Fibroblast of lung (primary cell): Measurements from ENCODE around the gene NT5DC4. TPM values are rescaled to one million over a fixed set of nuclear protein-coding genes. Genes with fewer than 3 reads are reported as not detected.

Experiments used
- DNase-seq, 2 donors: peaks; one replicate each; pipeline versions ENCODE4 v3.0.0 to v3.0.0-alpha.2; 2010; ENCODE audit warnings: low read depth in 2 of 2
- H2AFZ ChIP-seq: 2 replicates; pipeline ENCODE4 v1.5.1; 2012; ENCODE audit warnings: low read length, control low read depth, inconsistent platforms
- H3K27ac ChIP-seq: 2 replicates; pipeline ENCODE4 v1.5.1; 2011; ENCODE audit warnings: low read length, control low read depth; ENCODE audit not compliant: insufficient read depth
- H3K27me3 ChIP-seq: 2 replicates; pipeline ENCODE4 v1.5.1; 2011; ENCODE audit warnings: mild to moderate bottlenecking, low read length; ENCODE audit not compliant: control insufficient read depth, insufficient read depth
- H3K36me3 ChIP-seq: 2 replicates; pipeline ENCODE4 v1.5.1; 2011; ENCODE audit warnings: low read length; ENCODE audit not compliant: control insufficient read depth, insufficient read depth
- H3K4me1 ChIP-seq: 2 replicates; pipeline ENCODE4 v1.5.1; 2011; ENCODE audit warnings: low read length; ENCODE audit not compliant: control insufficient read depth, insufficient read depth; ENCODE audit errors: extremely low read depth
- H3K4me2 ChIP-seq: 2 replicates; pipeline ENCODE4 v1.5.1; 2011; ENCODE audit warnings: low read length, control low read depth; ENCODE audit not compliant: insufficient read depth; ENCODE audit errors: extremely low read depth
- H3K4me3 ChIP-seq, 4 experiments: fragments of 200-600 bp in 1 of 4; sonication (generic) in 1 of 4; replicated peaks in 1 of 4; 2 replicates each; pipeline ENCODE4 v1.5.1; 2011 to 2016; ENCODE audit warnings: low read length in 4 of 4, low read depth in 3 of 4, mild to moderate bottlenecking in 3 of 4, control low read depth in 2 of 4, inconsistent platforms in 1 of 4, mixed read lengths in 1 of 4; ENCODE audit not compliant: insufficient read depth in 1 of 4; ENCODE audit errors: control extremely low read depth in 1 of 4
- H3K79me2 ChIP-seq: 2 replicates; pipeline ENCODE4 v1.5.1; 2012; ENCODE audit warnings: mild to moderate bottlenecking, low read length, inconsistent platforms; ENCODE audit not compliant: control insufficient read depth, insufficient read depth
- H3K9ac ChIP-seq: 2 replicates; pipeline ENCODE4 v1.5.1; 2011; ENCODE audit warnings: mild to moderate bottlenecking, low read length, control low read depth; ENCODE audit not compliant: insufficient read depth
- H3K9me3 ChIP-seq: 2 replicates; pipeline ENCODE4 v1.5.1; 2012; ENCODE audit warnings: low read depth, low read length; ENCODE audit not compliant: control insufficient read depth, insufficient read depth
- H4K20me1 ChIP-seq: 2 replicates; pipeline ENCODE4 v1.5.1; 2011; ENCODE audit warnings: low read length; ENCODE audit not compliant: control insufficient read depth, insufficient read depth; ENCODE audit errors: extremely low read depth
- EZH2 ChIP-seq: IDR thresholded peaks from 2 replicates; pipeline ENCODE4 v1.5.1; 2012; ENCODE audit warnings: low read length, control low read depth, mild to moderate bottlenecking; ENCODE audit errors: missing control alignments
- polyA plus RNA-seq, 2 donors: library from polyadenylated mRNA; depleted of rRNA in 1 of 2; stranded (reverse) in 1 of 2; unstranded in 1 of 2; fragments of >200 nt; gene quantifications; 2 replicates each; pipeline ENCODE4 v1.2.1, GENCODE V29; 2011 to 2012; ENCODE audit warnings: missing spikeins in 1 of 2
- total RNA-seq: library from RNA; depleted of rRNA; stranded (reverse); fragments of >200 nt; gene quantifications from 2 replicates; pipeline ENCODE4 v1.2.1, GENCODE V29; 2014
- TF ChIP-seq, protein P1 (sequence below), 2 donors: IDR thresholded peaks in 1 of 2; conservative IDR thresholded peaks in 1 of 2; 1 replicate in 1 of 2; 2 replicates in 1 of 2; pipeline ENCODE4 v1.5.1; 2011 to 2012; ENCODE audit warnings: low read length in 2 of 2, control low read depth in 1 of 2, inconsistent platforms in 1 of 2, low read depth in 1 of 2, mild to moderate bottlenecking in 1 of 2

NT5DC4 gene
- total and polyA plus RNA-seq, 2 donors (not counting 1 experiment from before 2014, with no cell fraction given): not detected

DNA sequence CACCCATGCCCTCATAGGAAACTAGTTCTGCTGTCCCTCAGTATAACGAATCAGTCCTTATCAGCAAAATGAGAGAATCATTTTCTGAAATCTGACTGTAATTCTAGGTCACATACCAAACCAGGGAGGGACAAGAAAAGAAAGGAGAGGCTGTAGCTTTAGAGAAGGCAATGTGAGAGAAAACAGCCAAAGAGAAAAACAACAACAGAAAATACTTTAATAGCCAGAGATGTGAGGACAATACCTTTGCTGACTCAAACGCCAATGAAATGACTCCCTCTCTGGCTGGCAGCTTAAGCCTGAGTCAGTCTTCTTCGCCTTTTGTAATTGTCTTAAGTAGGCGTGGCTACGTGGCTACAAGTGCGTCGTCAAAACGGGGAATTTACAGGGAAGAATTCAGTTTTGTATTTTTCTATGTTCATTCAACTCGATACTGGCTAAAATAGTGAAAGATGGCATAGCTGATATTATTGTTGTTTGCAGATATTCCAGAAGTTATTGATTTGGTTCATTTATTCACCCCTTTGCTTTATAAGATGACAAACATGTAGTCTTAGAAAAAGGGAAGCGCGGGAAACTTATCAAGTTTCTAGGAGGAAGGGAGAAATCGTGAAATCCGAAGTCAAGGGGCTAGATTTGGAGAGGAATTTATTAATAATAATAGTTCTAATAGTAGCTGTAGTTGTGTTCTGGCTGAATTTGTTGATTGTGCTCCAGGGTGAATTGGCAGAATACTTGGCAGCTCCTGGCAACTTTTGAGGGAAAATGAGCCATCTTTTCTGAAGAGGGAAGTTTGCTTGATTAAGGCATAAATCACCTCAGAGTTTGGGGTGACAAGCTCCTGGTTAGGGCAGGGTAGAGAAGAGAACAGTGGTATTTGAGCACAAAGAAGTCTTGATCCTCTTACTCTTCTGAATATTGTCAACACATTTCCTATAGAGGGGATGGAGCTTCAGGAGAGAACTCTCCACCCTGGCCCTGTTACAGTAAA, 63.7 kb downstream of the NT5DC4 start, which contains the start of gene IL1A:
Gene IL1A, minus strand, starts transcription at position 295 of the 991 bp plus-strand sequence. CDS start 723 bp downstream, outside the sequence.
- peak within 1 kb of the TSS in 2 of 4 experiments; percentile 0 to 19 for H3K4me3 ChIP-seq
- no peaks in the 10 kb centered on the region for H4K20me1 ChIP-seq
- no peaks in the 10 kb centered on the region for H3K27me3 ChIP-seq
- H3K36me3 ChIP-seq: no peaks in the 10 kb centered on the region
- no peaks in the 10 kb centered on the region for H3K79me2 ChIP-seq
- H3K4me1 ChIP-seq: no peaks in the 10 kb centered on the region
- no peaks in the 10 kb centered on the region for H3K9me3 ChIP-seq
- TF ChIP-seq EZH2: no peak
- TF ChIP-seq, protein P1, sequence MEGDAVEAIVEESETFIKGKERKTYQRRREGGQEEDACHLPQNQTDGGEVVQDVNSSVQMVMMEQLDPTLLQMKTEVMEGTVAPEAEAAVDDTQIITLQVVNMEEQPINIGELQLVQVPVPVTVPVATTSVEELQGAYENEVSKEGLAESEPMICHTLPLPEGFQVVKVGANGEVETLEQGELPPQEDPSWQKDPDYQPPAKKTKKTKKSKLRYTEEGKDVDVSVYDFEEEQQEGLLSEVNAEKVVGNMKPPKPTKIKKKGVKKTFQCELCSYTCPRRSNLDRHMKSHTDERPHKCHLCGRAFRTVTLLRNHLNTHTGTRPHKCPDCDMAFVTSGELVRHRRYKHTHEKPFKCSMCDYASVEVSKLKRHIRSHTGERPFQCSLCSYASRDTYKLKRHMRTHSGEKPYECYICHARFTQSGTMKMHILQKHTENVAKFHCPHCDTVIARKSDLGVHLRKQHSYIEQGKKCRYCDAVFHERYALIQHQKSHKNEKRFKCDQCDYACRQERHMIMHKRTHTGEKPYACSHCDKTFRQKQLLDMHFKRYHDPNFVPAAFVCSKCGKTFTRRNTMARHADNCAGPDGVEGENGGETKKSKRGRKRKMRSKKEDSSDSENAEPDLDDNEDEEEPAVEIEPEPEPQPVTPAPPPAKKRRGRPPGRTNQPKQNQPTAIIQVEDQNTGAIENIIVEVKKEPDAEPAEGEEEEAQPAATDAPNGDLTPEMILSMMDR (conservative IDR thresholded peaks at IDR 0.05 in 1 of 2, IDR thresholded peaks at IDR 0.05 in 1 of 2; ENCODE audit: low read depth in 1 of 2, low read length in 2 of 2): no peak
- DNase-seq: peak; percentile 36 to 82
- peak within 1 kb of the TSS; percentile 42 for H3K4me2 ChIP-seq
- H3K9ac ChIP-seq: no peak within 1 kb of the TSS
- no peak within 1 kb of the TSS for H3K27ac ChIP-seq
- H2AFZ ChIP-seq: no peak within 1 kb of the TSS

DNA sequence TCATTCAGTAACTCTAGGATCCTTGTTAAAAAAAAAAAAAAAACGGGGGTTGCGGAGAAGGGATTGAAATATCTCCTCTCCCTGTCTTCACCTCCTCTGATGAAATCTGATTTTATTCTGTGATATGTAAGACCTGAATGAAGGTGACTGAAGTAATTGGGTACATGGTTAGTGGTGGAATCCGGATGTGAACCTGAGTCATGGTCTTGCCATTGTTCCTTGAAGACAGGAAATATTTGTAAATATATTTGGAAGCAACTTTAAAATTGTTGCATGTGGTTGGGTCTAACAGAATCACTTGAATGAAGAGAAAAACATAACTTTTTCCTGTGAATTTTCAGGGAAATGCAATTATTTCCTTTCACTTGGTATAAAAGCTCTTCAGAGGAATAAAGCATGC, 66.5 kb downstream of the NT5DC4 start:
- no peak overlapping the region for H3K4me3 ChIP-seq
- H3K79me2 ChIP-seq: no peaks in the 10 kb centered on the region
- no peak for DNase-seq
- H3K27me3 ChIP-seq: no peaks in the 10 kb centered on the region
- no peaks in the 10 kb centered on the region for H3K9me3 ChIP-seq
- TF ChIP-seq, protein P1 (conservative IDR thresholded peaks at IDR 0.05 in 1 of 2, IDR thresholded peaks at IDR 0.05 in 1 of 2; ENCODE audit: low read depth in 1 of 2, low read length in 2 of 2): no peak
- no peak for TF ChIP-seq EZH2
- no peak overlapping the region for H3K4me2 ChIP-seq
- no peaks in the 10 kb centered on the region for H3K4me1 ChIP-seq
- H3K36me3 ChIP-seq: no peaks in the 10 kb centered on the region
- H2AFZ ChIP-seq: no peak overlapping the region
- H3K9ac ChIP-seq: no peak overlapping the region
- no peak overlapping the region for H3K27ac ChIP-seq
- H4K20me1 ChIP-seq: no peaks in the 10 kb centered on the region

DNA sequence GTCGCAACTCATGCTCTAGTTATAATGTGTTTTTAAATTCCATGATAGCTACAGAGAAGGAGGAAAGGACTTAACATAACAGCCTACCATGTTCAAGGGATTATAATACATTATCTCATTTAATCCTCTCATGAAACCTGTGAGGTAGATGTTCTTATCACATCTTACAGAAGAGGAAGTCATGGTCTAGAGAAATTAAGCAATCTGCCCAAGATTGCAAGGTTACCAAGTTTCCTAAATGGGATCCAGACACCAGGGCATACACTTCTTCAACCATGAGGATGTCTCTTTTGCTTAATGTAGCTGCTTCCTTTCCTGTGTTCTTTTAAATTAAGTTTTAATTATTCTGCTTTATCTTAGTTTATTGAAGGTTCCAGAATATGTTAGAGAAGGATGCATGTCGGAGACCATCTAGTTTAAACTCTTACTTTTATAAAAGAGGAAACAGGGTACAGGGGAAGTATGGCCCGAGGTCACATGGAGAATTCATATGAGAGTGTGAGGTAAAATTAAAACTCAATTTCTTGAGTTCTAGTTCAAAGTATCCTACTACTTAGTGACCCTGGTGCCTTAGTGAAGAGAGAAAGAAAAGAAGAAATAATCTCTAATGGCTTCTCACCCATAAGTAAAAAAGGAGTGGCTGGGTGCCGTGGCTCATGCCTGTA, 67.0 kb downstream of the NT5DC4 start:
- Histone ChIP-seq H3K4me2 (no peak overlapping the region), H3K4me3 (no peak overlapping the region), H3K9ac (no peak overlapping the region), H2AFZ (no peak overlapping the region), H3K36me3 (no peaks in the 10 kb centered on the region), H3K27ac (no peak overlapping the region), H3K27me3 (no peaks in the 10 kb centered on the region), H3K9me3 (no peaks in the 10 kb centered on the region), H3K79me2 (no peaks in the 10 kb centered on the region), H4K20me1 (no peaks in the 10 kb centered on the region), H3K4me1 (no peaks in the 10 kb centered on the region)
- TF ChIP-seq, protein P1 (conservative IDR thresholded peaks at IDR 0.05 in 1 of 2, IDR thresholded peaks at IDR 0.05 in 1 of 2; ENCODE audit: low read depth in 1 of 2, low read length in 2 of 2): no peak
- TF ChIP-seq EZH2: no peak
- no peak for DNase-seq
